ENCODE measurements around the gene UFD1.

- TF ChIP-seq EP300 (IDR thresholded peaks at IDR 0.05) (no peak), CTCF (IDR thresholded peaks at IDR 0.05) (no peak)
Measured at GRCh38 chr22:19404676-19405075, 74.3 kb downstream of the UFD1 start.
